Spinal cord (tissue), 10 donors: ENCODE data around the gene ARHGEF19. TPM values are rescaled to one million over a fixed set of nuclear protein-coding genes. Genes with fewer than 3 reads are reported as not detected.
A peak's percentile ranks its signal among the peaks of the same experiment; 100 is the strongest.
"Not testable (repeated sequence)": the region's sequence is repeated elsewhere in the genome, so short reads cannot be mapped to it uniquely, and the experiment has no call there.

Experiments
- DNase-seq, 6 donors: peaks; one replicate each; pipeline versions ENCODE4 v3.0.0 to v3.0.0-alpha.2; 2013 to 2015; ENCODE audit warnings: low spot score in 6 of 6, low read depth in 4 of 6
- H3K27ac ChIP-seq: one replicate; pipeline ENCODE4 v1.5.1; 2013; ENCODE audit warnings: low read depth, low read length, control low read depth
- H3K27me3 ChIP-seq: one replicate; pipeline ENCODE4 v1.6.1; 2013; ENCODE audit warnings: low read length; ENCODE audit not compliant: control insufficient read depth, insufficient read depth
- H3K36me3 ChIP-seq: one replicate; pipeline ENCODE4 v1.6.1; 2013; ENCODE audit warnings: low read length; ENCODE audit not compliant: control insufficient read depth, insufficient read depth
- H3K4me1 ChIP-seq: one replicate; pipeline ENCODE4 v1.6.1; 2013; ENCODE audit warnings: low read length; ENCODE audit not compliant: control insufficient read depth, insufficient read depth
- H3K4me3 ChIP-seq: one replicate; pipeline ENCODE4 v1.5.1; 2013; ENCODE audit warnings: low read depth, low read length, control low read depth
- H3K9me3 ChIP-seq: one replicate; pipeline ENCODE4 v1.6.1; 2013; ENCODE audit warnings: low read length; ENCODE audit not compliant: control insufficient read depth, insufficient read depth
- WGBS: methylation state at CpG from one replicate; pipeline ENCODE4 v1.1.5; 2013; ENCODE audit warnings: missing lambda C conversion rate; ENCODE audit not compliant: insufficient coverage; 5-methylcytosine and 5-hydroxymethylcytosine counted together
- polyA plus RNA-seq, 2 donors: library from polyadenylated mRNA; unstranded; fragments of 120-200 nt; gene quantifications; one replicate each; pipeline ENCODE4 v1.2.1, GENCODE V29; 2013; ENCODE audit not compliant: insufficient read length in 2 of 2
- total RNA-seq, 2 donors: library from RNA; depleted of rRNA in 1 of 2; stranded (reverse); fragments of 120-200 nt in 1 of 2; fragments of >200 nt in 1 of 2; gene quantifications; one replicate each; pipeline versions ENCODE4 v1.2.3 to v1.2.4, GENCODE V29; 2013 to 2014
- donor health status: healthy.

Gene ARHGEF19
- total and polyA plus RNA-seq, 4 donors, result 1.6 to 5.1 (median 2.5) TPM

DNA sequence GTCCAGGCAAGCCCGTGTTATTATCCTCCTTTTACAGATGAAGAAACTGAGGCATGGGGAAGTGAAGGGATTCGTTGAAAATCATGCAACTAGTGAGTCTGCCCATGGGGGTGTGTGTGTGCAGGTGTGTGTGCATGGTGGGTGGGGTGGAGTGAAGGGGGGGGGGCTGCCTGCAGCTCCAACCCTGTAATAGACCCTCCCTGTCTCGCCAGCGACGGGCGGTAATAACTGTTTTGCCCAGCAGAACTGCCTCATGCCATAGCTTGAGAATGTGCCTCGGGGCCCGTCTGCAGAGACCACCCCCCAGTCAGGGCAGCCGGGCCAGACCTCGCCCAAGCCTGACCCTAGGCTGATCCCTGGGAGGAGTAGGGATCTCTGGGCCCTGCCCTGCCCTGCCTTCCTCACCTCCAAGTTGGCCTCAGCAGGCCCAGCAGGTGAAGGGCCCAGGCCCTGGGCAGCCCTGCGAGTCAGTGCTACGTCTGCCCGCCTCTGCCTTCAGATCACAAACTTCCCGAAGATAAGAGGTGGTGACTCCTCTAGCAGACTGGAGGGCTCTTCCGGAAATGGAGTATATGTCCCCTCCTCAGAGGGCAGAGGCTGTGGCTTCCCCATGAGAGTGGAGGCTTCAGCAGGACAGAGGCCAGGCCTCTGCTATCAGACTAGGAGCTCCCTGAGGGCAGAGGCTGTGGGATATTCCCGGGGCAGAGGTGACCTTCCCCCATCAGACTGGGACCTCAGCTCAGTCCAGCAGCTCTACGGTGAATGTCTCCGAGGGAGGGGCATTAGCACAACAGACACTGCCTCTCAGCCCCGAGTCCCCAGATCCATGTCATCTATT lies 40.9 kb downstream of the ARHGEF19 start:
- 85% methylated on average over 14 of the region's 19 CpGs for WGBS
- Histone ChIP-seq H3K36me3 (no peaks in the 10 kb centered on the region), H3K27ac (no peak overlapping the region), H3K9me3 (no peaks in the 10 kb centered on the region), H3K4me3 (no peak overlapping the region), H3K27me3 (no peaks in the 10 kb centered on the region), H3K4me1 (peaks cover 52% of the 10 kb centered on the region)
- no peak for DNase-seq

DNA sequence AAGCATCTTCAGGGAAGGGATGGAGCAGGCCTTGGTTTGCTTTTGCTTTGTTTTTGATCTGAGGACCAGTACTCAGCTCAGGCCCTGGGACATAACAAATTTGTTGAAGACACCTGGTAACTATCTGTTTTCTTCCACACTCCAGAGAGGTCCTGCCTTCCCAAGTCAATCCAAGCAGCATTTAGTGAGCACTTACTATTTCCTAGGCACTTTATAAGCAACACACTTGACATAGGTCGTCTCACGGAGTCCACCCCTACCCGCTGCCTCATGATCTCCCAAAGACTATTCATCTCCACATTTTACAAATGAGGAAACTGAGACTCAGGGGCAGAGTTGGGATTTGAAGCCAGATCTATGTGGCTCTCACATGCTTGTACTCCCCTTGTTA lies 42.2 kb downstream of the ARHGEF19 start:
- Histone ChIP-seq H3K27ac (no peak overlapping the region), H3K4me1 (peaks cover 39% of the 10 kb centered on the region), H3K27me3 (no peaks in the 10 kb centered on the region), H3K36me3 (no peaks in the 10 kb centered on the region), H3K4me3 (no peak overlapping the region), H3K9me3 (no peaks in the 10 kb centered on the region)
- WGBS, result no CpG with 5 or more reads among the region's 3 CpGs
- DNase-seq, result no peak

DNA sequence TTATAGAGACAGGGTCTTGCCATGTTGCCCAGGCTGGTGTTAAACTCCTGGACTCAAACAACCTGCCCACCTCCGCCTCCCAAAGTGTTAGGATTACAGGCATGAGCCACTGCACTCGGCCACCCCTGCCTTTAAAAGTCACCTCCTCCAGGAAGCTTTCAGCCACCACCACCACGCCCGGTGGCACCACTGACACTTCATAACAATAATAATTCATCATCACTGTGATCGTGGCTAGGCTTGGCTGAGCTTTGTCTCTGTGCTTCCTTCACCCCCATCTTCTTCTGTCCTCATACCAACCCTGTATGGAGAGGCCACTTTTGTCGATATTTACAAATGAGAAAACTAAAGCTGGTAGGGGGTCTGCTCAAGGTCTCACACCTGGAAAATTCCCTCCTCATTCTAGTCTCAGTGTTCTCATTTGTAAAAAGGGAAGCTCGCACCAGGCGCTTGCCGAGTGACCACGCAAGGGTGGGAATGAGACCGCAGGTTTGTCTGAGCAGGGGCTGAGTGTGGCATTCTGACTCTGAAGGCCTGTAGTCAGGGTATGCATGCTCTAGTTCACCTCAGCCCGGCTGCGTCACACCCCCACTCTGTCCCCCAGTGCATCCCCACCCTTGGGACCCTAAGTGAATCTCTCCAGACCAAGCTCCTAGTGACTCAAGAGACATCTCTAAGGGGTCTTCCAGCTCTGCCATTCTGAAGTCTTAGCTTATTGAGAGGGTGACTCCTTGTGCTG lies 43.7 kb downstream of the ARHGEF19 start:
- WGBS, result 96% methylated on average over 4 of the region's 13 CpGs
- Histone ChIP-seq H3K27me3 (no peaks in the 10 kb centered on the region), H3K27ac (no peak overlapping the region)

DNA sequence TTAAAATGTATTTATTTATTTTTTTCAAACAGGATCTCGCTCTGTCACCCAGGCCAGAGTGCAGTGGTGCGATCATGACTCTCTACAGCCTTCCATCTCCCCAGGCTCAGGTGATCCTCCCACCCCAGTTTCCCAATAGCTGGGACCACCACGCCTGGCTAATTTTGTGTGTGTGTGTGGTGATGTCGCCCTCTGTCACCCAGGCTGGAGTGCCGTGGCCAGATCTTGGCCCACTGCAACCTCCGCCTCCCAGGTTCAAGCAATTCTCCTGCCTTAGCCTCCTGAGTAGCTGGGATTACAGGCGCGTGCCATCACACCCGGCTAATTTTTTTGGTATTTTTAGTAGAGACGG lies 44.3 kb downstream of the ARHGEF19 start:
- H3K4me1 ChIP-seq, result peaks cover 17% of the 10 kb centered on the region
- not testable (repeated sequence) for H3K27ac ChIP-seq, H3K27me3 ChIP-seq, H3K9me3 ChIP-seq, H3K36me3 ChIP-seq, DNase-seq
- WGBS, result 71% methylated on average over 6 of the region's 10 CpGs
- H3K4me3 ChIP-seq, result peak overlapping the region; percentile 39

More for the DNA sequence above, 43.7 kb downstream of the ARHGEF19 start:
- Histone ChIP-seq H3K4me1 (peaks cover 24% of the 10 kb centered on the region), H3K36me3 (no peaks in the 10 kb centered on the region), H3K4me3 (no peak overlapping the region), H3K9me3 (no peaks in the 10 kb centered on the region)
- no peak for DNase-seq

DNA sequence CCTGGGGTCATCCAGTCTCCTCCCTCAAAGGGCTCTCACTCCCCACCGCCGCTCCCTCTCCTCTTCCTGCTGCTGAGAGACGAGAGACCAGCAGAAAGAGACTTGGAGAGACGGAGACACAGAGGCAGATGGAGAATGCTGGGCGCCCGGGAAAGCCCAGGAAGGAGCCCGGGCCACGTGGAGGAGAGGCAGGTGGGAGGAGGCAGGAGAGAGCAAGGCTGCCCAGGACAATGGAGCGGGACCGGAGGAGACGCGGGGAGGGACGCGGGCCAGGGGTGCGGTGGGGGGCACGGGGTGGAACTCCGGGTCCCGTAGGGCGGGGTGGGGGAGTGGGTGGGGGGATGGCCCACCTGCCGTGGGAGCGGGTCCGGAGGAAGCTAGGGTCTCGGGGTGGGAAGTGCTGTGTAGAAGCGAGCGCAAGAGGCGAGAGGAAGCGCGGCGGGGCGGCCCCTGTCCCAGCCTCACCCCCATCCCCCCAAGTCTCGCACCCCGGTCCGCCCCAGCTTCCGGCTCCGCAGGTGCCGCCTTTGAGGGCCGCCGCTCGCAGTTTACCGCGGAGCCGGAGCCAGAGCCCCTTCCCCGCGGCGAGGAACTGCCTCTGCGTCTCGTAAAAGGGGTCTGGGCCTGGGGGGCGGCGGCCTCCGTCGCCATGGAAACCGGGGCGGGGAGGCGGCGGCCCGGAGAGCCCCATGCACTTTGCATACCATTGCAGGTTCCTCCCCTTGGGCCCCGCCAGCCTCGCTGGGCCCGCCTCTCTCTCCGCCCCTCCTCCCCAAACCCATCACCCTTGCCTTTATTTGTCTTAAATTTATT lies 44.9 kb downstream of the ARHGEF19 start:
- WGBS, result under 1% methylated on average over 42 of the region's 60 CpGs
- Histone ChIP-seq H3K4me3 (peak overlapping the region; percentile 39), H3K9me3 (no peaks in the 10 kb centered on the region), H3K36me3 (no peaks in the 10 kb centered on the region), H3K27me3 (no peaks in the 10 kb centered on the region), H3K27ac (no peak overlapping the region), H3K4me1 (peaks cover 14% of the 10 kb centered on the region)
- DNase-seq, result peak in 2 of 6 donors; percentile 86

DNA sequence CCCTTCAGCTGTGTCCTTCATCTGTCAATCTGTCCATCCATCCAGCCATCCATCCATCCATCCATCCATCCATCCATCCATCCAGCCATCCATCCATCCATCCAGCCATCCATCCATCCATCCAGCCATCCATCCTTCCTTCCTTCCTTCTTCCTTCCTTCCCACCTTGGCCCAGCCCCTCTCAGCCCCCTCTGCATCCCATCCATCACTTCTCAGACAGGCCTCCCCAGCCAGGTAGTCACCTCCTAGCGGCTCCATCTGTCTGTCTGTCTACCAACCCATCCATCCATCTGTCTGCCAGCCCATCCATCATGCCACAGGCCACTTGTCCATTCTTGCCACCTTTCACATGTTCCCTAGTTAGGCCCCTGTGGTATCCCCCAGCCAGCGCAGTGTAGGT lies 46.3 kb downstream of the ARHGEF19 start:
- Histone ChIP-seq H3K27ac (no peak overlapping the region), H3K9me3 (no peaks in the 10 kb centered on the region), H3K4me1 (peaks cover 14% of the 10 kb centered on the region), H3K36me3 (no peaks in the 10 kb centered on the region), H3K27me3 (peaks cover 3% of the 10 kb centered on the region), H3K4me3 (no peak overlapping the region)
- 0% methylated on average over 1 of the region's 2 CpGs for WGBS
- DNase-seq, result no peak

DNA sequence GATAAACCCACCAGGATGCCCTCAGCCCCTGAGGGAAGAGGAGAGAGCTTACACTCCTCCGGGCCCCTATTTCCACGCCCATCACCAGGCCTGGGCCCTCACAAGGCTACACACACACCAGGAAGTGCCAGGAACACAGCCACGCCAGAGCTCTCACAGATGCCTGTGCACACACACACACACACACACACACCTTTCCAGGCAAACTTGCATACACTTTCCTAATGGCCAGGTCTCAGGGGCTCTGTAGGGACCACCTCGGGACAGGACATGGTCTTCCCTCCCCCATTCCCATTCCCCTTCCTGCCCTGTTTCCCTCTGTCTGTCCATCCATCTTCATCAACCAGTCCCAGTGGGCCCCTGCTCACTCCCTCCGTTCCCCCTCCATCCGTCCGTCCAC lies 46.9 kb downstream of the ARHGEF19 start:
- H3K9me3 ChIP-seq, result no peaks in the 10 kb centered on the region
- no peak overlapping the region for H3K4me3 ChIP-seq
- peaks cover 3% of the 10 kb centered on the region for H3K27me3 ChIP-seq
- 71% methylated on average over 5 of the region's 7 CpGs for WGBS
- H3K4me1 ChIP-seq, result peaks cover 14% of the 10 kb centered on the region
- no peak overlapping the region for H3K27ac ChIP-seq
- H3K36me3 ChIP-seq, result no peaks in the 10 kb centered on the region
- no peak for DNase-seq

DNA sequence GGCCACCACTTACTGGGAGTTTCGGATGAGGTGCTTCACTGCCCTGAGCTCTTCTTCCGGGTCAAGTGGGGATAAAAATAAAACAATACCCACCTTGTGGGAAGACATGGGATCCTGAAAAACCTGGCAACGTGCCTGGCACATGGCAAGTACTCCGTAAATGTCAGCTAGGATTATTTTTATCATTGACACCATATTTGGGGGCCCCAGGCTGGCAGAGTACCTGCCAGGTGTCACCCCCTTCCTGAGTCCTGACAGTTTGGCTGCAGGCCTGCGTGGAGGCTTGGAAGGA lies 47.4 kb downstream of the ARHGEF19 start:
- no peaks in the 10 kb centered on the region for H3K9me3 ChIP-seq
- no peak overlapping the region for H3K4me3 ChIP-seq
- DNase-seq, result no peak
- H3K27ac ChIP-seq, result no peak overlapping the region
- peaks cover 3% of the 10 kb centered on the region for H3K27me3 ChIP-seq
- no peaks in the 10 kb centered on the region for H3K36me3 ChIP-seq
- WGBS, result 61% methylated on average over 3 of the region's 5 CpGs
- H3K4me1 ChIP-seq, result peaks cover 14% of the 10 kb centered on the region

DNA sequence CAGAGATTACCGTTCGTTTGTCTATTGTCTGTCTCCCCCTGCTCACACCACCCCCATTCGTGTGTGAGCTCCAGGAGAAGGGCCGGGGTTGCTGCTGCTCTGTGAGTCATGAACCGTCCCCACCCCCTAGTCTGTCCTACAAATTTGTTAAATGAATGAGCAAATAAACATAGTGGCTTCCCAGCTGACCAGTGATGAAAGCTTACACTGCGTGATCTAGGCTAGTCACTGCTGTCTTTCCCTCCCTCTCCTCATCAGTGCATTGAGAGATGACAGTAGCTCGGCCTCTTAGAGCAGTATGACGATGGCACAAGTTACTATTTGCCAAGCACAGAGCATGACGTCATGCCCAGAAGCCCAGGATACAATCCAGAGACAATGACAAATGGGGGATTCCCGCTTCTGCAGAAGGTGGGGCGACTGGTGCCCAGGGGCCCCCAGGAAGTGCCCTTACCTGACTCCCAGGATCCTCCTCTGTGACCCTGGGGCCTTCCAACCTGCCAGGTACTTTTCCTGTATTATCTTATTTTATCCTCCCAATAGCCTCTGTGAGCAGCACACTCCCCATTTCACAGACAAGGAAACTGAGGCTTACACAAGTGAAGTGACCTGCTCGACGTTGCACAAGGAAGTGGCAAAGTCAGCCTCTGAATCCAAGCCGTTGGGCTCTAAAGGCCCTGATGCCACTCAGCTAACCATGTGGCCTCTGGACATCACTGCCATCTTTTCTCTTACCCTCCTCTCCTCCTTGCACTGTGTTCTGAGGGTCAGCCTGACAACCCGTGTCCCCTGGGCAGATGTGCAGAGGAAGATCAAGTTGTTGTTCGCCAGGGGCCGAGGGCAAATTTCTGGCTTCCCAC lies 48.0 kb downstream of the ARHGEF19 start:
- H3K27me3 ChIP-seq, result peaks cover 3% of the 10 kb centered on the region
- H3K36me3 ChIP-seq, result no peaks in the 10 kb centered on the region
- no peak overlapping the region for H3K4me3 ChIP-seq
- 56% methylated on average over 13 of the region's 17 CpGs for WGBS
- H3K27ac ChIP-seq, result no peak overlapping the region
- H3K4me1 ChIP-seq, result peaks cover 14% of the 10 kb centered on the region
- no peaks in the 10 kb centered on the region for H3K9me3 ChIP-seq
- DNase-seq, result no peak
